ENCODE measurements around the gene ACP7.

GRCh38 chr19:39083599-39083982 is 577 bp upstream of the ACP7 start:
- TF ChIP-seq EP300 (IDR thresholded peaks at IDR 0.05) (no peak), POLR2A (IDR thresholded peaks at IDR 0.05) (no peak), CTCF (IDR thresholded peaks at IDR 0.05) (no peak), POLR2AphosphoS5 (IDR thresholded peaks at IDR 0.05) (no peak)
